ENCODE data around the gene PRR5.

PRR5 gene

DNA sequence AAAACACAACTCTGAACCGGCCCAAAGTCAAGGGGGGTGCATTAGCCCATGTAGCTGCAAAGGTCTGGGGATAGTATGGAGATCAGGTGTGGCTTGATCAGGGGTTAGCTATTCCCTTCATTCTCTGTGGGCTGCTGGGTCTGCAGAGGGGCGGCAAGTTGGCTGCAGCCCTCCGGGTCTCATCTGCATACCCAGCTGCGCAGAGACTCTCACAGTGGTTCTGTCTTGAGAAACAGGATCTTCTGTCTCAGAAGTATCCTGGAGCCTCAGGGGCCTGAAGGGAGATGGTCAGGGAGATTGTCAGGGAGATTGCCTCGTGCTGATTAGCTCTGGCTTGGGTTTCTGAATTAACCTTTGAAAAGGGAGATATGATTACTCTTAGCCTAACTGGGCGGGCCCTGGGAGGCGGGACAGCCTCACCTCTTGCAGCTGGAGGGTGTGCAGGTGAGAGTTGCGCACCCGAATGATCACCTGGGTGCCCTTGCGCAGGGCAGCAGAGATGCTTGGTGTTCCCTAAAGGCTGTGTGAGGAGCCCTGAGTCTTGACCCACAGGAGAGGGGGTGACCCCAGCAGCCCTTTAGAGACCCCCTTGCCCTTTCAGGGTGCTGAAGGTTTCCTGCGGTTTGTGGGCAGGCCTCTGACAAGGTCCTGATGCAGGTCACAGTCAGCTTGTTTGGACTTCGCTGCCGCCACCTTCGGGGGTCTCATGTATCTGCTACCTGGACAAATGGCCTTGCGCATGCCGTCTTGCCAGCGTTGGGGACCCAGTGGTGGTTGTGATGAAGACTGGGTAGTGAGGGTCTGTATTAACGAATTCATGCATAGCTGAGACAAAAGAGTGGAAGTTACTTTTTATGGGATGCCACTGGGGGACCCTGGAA is 57.7 kb downstream of the PRR5 start:
- DNase-seq (ENCODE audit: low read depth) = no peak

DNA sequence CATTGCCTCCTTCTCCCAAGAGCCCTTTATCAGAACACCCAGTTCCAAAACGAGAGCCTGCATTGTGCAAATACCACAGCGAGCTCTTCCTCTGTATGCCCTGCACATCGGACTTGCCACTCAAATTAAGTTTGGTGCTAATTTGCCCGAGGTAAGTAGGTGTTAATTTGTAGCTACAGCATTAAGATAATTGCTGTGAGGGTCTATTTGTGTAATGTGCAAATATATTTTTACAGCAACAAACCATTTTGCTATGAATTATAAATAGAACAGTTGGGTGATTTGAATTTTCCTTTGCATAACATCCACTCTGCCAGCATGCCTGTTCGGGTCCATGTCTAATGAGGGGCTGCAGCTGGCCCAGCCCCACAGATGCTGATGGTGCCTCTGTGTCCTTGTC is 58.5 kb downstream of the PRR5 start:
- DNase-seq (ENCODE audit: low read depth) = no peak

DNA sequence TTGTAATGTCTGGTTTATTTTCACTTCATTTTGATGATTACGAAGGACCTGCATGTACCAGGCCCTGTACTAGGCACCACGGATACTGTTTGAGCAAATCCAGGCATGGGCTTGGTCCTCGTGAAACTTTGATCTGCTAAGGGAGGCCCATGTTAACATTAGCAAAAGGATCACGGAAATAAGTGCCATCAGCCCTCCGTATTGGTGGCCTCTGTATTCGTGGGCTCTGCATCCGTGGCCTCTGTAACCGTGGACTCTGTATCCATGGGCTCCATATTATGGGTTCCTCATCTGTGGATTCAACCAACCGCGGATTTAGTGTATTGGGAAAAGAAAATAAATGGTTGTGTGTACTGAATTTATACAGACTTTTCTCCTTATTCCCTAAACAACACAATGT is 59.0 kb downstream of the PRR5 start:
- no peak for DNase-seq (ENCODE audit: low read depth)

DNA sequence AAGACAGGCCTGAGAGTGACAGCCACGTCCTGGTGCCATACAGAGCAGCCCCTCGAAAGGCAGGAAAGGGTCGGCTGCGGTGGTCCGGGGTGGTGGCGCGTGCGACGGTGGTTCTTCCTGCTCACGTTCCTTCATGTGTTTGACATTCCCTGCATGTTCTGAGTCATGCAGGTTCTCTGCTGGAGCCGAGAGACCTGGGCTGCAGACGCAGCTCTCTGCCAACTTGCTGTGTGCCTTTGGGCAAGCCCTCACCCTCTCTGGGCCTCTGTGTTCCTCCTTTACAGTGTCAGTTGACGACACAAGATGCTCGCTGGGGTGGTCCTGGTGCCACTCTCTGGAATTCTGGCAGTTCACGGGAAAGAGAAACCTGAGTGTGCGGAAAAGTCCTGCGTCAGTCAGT is 62.4 kb downstream of the PRR5 start:
- DNase-seq (ENCODE audit: low read depth) = no peak

DNA sequence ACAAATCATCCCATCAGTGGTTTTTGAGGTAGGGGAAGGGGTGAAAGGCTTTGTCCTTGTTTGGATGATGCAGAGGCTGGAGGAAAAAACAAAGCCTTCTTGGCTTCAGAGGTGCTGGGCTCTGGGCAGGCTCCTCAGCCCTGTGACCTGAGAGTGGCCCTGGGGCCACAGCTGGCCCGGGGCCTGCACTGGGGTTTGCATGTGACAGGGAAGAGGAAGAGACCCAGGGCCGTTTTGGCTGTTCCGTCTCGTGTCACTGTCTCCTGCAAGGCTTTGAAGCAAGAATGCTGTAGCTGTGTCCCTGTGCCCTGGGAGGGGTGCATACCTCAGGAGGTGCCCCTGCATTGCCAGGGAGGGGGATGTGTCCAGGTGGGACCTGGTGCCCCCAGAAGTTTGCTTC is 63.0 kb downstream of the PRR5 start:
- DNase-seq (ENCODE audit: low read depth) = no peak

DNA sequence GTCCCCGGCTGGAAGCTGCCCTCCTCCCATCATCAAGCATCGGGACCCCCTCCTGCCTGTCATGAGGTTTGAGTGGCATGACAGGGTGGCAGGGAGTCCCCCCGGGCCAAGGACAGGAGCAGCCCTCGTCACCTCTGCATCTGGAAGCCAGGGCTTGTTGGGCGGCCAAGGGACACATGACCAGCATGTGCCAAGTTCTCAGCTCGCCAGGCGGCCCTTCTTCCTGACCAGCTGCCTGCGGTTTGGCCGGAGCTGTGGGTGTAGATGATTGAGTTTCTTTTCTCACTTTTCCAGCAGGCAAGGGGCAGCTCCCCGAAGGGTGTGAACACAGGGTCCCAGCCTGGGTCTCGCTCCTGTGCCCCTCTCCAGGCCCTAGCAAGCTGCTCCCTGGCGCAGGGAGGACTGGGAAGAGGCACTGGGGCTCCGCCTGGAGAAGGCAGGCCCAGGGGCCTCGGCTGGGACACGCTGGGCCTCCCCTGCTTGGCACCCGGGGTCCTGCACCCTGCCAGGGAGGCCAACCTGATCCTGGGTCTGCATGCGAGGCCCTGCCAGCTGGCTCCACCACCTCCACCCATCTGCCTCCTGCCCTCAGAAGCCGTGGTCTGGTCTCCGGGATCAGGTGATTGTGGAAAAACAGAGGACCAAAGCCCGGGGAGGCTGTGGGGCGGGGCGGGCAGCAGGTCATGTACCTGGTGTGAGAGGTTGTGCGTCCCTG is 63.7 kb downstream of the PRR5 start:
- no peak for DNase-seq (ENCODE audit: low read depth)

DNA sequence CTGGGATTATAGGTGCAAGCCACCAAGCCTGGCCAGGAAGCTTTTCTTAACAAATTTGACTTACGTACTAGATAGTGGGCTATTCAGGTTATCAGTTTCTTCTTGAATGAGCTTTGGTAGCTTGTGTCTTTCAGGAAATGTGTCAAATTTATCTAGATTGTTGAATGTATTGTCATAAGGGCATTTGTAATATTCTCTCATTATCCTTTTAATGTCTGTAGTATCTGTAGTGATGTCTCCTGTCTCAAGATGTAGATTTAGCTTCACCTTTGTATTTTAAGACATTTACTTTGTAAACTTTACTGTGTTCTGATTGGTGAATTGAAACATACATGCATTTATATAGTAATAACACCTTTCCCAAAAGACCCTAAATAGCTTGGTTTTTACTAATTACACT is 71.1 kb downstream of the PRR5 start:
- no peak for DNase-seq (ENCODE audit: low read depth)

DNA sequence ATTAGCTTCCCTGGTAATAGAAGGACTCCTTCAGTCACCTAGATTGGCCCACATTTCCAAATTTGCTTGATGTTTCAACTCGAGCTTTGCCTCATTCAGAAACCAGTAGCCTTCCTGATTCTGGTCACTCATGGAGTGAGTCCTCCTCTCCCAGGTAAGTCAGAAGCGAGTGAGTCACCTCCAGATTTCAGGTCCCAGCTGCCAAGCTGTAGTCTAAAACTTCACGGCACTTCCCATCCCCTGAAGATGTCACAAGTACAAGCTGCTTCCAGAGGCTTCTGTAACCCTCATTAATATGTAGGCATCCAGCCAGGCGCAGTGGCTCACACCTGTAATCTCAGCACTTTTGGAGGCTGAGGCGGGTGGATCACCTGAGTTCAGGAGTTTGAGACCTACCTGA is 73.9 kb downstream of the PRR5 start:
- DNase-seq (ENCODE audit: low read depth) = no peak

DNA sequence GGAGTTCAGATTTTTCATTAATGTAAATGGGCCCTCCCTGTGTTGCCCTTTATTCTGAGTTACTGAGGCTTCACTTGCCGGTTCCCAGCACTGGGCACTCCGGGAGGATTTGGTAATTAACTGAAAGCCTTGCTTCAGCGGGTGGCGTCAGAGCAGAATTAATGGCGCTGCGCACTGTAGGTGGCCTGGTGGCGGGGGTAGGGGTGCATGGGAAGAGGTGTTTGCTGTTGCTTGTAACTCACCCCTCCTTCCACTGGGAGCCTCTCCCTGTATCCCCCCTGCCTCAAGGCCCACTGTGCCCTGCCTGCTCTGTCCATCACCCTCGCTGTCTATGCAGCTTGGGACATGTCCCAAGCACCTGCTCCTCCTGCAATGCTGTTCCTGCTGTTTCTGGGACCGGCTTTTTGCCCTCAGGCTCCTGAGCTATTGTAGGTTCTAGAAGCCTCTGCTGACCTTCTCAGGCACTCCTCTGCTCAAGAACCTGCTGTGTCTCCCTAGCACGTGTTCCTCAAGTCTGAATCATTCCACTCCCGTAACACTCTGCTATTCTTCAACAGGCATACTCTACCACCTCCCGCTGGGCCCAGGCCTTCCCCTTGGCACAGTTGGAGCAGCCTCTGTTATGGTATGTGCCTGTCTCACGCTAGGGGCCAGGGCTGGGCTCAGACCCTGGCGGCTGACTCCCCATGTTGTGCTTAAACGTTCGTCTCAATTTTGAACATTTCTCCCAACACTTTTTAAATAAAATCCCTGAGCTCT is 74.8 kb downstream of the PRR5 start:
- no peak for DNase-seq (ENCODE audit: low read depth)

DNA sequence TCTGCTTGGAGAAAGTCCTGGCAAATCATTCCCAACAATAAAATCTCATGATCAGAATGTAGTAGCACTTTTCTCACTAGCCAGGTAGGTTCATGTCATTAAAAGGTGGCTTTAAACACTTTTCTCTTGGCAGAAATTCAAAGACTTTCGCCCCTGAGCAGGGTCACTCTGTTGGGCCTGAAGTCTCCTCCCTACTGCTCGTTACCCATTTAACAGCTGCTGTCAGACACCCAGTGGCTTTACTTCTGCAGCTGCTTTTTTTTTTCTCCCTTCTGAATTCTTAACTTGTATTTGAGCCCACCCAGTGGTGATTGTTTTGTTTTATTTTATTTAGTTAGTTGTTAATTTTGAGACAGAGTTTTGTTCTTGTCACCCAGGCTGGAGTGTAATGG is 75.4 kb downstream of the PRR5 start:
- no peak for DNase-seq (ENCODE audit: low read depth)

DNA sequence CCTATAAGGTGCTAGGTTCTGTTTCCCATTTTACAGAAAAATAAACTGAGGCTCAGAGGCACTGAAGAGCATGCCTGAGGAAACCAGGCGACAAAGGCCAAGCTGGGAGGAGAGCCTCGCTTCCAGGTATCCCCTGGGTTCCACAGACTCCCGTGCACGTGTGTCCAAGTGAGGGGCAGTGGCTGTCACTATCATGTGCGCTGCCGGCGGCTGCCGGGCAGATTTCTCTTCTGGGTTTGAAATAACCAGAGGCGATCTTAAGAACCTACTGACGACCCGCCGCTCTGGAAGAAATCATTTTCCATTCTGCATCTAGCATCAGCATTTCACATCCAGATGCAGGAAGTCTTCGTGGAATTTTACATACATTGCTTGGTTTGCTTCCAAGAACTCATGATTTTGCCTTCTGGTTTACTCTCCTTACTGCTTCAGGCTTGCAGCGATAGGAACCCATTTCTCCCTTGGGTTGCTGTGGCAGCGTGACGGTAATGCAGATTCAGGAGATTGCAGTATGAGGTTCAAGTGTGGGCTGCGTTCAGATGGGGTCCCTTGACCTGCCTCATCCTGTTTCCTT is 79.0 kb downstream of the PRR5 start:
- no peak for DNase-seq (ENCODE audit: low read depth)

DNA sequence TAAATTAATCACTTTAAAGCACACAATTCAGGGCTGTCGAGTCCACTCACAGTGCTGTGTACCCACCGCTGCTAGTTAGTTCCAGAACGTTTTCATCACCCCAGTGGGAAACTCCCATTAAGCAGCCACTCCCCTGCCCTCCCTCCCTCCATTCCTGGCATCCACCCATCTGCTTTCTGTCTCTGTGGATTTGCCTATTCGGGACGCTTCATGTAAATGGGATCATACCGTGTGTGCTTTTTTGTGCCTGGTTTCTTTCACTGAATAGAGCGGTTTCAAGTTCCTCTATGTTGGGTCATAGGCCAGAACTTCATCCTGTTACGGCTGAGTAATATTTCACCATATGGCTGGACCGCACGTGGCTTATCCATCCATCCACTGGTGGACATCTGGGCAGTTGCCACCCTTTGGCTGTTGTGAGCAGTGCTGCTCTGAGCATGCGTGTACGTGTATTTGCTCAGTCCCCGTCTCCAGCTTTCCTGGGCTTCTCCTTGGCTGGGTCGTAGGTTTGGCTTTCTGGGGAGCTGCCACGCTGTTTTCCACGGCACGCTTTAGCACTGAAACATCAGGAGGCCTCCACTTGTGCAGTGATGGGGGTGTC is 80.5 kb downstream of the PRR5 start:
- DNase-seq (ENCODE audit: low read depth) = no peak

DNA sequence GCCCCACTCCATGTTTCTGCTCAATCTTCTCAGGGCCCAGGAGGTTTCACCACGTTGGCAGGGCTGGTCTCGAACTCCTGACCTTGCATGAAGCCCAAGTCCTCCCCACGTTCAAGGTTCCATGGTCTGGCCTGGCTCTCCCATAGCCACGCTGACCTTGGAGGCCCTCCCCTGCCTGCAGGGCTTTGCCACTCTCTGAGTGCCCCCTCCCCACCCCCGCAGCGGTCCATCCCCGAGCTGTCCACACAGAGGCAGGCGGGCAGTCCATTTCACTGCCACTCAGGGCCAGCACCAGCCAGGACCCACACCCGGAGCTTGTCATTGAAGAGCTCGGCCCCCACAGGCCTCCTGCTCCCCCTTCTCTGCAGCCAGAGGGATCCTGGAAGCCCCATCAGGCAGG is 81.1 kb downstream of the PRR5 start:
- DNase-seq (ENCODE audit: low read depth) = no peak

DNA sequence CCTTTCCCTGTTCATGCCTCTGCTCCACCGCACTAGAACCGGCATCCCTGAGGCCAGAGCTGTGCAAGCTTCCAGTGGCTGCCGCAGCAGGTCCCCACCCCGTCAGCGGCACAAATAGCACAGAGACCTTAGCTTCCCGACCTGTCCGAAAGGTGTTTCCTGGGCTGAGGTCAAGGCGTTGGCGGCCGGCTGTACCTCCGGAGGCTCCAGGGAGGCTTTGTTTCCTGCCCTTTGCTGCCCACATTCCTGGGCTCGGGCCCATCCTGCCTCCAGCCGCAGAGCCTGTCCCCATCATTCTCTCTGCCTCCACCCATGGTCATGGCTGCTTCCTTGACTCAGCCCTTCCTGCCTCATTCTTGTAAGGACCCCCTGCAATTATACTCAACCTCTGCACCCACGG is 81.6 kb downstream of the PRR5 start:
- DNase-seq (ENCODE audit: low read depth) = no peak

DNA sequence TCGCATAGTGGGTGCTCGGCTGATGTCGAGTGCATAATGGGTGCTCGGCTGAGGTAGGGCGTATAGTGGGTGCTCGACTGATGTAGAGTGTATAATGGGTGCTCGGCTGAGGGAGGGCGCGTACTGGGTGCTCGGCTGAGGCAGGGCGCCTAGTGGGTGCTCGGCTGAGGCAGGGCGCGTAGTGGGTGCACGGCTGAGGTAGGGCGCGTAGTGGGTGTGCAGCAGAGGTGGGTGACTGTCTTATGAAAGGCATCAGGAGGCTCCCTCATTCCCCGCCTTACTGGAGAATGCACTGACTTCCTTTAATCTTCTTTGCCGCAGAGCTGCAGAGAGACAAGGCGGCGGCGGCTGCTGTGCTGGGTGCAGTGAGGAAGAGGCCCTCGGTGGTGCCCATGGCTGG is 84.1 kb downstream of the PRR5 start:
- DNase-seq (ENCODE audit: low read depth) = no peak

DNA sequence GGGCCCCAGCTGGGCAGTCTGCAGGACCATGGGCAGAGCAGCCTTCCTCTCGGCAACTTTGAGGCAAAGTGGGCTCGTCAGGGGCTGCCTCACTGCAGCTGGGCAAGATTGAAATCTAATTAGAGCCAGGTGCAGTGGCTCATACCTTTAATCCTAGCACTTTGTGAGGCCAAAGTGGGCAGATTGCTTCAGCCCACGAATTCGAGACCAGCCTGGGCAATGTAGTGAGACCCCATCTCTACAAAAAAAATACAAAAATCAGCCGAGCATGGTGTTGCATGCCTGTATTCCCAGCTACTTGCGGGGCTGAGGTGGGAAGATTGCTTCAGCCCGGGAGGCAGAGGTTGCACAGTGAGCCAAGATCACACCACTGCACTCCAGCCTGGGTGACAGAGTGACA is 84.6 kb downstream of the PRR5 start:
- no peak for DNase-seq (ENCODE audit: low read depth)

Data from HS-5 (cell line).